GM19395 (cell line): ENCODE measurements around the gene NBPF12.
"Not testable (repeated sequence)": the region's sequence is repeated elsewhere in the genome, so short reads cannot be mapped to it uniquely, and the experiment has no call there.

Experiments
- ATAC-seq: cut with Tn5 transposase; IDR thresholded peaks from one replicate; pipeline ENCODE4 v1.9.1; 2021; ENCODE audit warnings: mild to moderate bottlenecking, moderate library complexity; ENCODE audit not compliant: unreplicated experiment

The NBPF12 gene, protein sequence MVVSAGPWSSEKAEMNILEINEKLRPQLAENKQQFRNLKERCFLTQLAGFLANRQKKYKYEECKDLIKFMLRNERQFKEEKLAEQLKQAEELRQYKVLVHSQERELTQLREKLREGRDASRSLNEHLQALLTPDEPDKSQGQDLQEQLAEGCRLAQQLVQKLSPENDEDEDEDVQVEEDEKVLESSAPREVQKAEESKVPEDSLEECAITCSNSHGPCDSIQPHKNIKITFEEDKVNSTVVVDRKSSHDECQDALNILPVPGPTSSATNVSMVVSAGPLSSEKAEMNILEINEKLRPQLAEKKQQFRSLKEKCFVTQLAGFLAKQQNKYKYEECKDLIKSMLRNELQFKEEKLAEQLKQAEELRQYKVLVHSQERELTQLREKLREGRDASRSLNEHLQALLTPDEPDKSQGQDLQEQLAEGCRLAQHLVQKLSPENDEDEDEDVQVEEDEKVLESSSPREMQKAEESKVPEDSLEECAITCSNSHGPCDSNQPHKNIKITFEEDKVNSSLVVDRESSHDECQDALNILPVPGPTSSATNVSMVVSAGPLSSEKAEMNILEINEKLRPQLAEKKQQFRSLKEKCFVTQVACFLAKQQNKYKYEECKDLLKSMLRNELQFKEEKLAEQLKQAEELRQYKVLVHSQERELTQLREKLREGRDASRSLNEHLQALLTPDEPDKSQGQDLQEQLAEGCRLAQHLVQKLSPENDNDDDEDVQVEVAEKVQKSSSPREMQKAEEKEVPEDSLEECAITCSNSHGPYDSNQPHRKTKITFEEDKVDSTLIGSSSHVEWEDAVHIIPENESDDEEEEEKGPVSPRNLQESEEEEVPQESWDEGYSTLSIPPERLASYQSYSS (N-terminal part only)

DNA sequence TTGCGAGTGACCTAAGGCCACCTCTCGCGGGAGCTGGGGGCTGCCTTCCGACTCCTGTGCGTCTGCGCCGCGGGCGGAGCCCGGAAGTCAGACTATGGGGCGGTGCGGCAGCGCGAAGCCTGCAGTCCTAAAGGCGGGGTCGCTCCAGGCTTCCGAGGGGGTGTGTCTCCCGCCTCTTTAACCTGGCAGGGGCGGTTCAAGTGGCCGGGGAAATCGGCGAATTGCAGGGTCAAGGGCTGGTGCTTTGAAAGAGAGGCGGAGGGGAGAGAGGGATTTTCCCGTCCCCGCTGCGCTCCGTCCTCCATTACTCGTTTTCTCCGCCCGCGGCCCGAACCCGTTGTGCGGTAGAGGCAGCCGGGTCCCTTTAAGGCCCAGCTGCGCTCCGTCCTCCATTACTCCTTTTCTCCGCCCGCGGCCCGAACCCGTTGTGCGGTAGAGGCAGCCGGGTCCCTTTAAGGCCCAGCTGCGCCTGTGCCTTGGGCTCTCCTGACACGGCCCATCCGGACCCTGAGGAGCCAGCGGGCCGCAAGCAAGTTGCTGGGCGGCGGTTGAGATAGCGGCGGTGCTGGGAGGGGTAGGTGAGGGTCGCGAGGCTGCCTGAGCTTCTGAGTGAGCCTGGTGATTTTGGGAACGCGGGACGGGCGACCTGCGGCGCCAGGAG is at the start of gene NBPF12:
NBPF12 (plus strand) TSS at position 83 of the 661 bp plus-strand sequence. CDS start 21,820 bp downstream, outside the sequence.
- peak; percentile 76 for ATAC-seq

DNA sequence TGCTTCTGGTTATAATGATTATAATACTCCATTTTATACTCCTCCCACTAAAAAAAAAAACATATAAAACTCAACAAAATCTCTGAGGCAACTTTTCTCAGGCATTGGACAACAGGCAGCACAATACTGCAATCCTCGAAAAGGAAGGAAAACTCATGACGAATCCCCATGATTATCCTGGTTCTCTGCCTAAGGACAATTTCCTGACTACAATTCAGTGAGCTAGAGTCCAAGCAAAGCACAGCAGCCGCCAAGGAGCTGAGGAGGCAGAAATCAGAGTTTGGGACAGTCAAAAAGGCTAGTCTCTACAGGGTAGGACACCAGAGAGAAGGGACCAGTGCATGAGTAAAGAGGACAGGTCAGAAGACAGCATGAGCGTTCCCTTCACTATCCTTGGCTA is 46.8 kb upstream of the NBPF12 start:
- ATAC-seq, result not testable (repeated sequence)

DNA sequence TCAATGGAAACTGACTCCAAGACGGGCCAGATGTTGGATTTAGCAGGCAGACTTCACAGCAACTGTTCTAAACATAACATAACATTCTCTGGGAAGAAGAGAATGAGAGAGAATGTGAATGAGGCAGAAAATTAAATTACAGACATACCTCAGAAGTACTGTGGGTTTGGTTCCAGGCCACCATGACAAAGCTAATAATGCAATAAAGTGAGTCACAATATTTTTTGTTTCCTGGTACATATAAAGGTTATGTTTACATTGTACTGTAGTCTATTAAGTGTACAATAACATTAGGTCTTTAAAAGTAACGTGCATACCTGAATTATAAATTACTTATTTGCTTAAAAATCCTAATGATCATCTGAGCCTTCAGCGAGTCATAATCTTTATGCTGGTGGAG is 45.8 kb upstream of the NBPF12 start:
- ATAC-seq, result not testable (repeated sequence)

DNA sequence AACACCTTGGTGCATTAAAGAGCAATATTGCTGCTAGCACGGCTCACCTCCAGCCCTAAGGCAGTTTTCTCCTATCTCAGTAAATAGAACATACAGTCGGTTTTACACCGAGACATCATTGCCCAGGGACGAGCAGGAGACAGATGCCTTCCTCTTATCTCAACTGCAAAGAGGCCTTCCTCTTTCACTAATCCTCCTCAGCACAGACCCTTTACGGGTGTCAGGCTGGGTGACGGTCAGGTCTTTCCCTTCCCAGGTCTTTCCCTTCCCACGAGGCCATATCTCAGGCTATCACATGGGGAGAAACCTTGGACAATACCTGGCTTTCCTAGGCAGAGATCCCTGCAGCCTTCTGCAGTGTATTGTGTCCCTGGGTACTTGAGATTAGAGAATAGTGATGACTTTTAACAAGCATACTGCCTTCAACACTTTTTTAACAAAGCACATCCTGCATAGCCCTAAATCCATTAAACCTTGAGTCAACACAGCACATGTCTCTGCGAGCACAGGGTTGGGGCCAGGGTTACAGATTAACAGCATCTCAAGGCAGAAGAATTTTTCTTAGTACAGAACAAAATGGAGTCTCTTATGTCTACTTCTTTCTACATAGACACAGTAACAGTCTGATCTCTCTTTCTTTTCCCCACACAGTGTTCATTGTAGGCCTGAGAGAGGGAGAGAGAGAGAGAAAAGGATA is 30.4 kb upstream of the NBPF12 start:
- ATAC-seq, result not testable (repeated sequence)

DNA sequence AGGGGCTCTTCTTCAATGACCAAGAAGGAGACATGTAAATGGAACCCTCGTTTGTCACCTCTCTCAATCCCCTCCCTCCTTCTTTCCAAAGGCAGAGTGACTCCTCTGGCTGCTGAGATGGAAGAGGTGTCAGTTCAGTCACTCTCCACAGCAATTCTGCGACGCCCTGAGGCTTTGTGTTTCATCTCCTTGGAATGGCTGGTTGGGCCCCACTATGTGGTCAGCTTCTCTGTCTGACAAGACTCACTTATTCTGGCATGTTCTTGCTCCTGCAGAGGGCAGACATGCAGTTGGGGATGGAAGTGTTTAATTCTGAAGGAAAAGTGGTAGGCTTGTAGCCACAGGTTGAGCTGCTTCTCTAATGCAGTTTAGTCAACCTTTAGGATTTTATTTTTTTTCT is 25.1 kb upstream of the NBPF12 start:
- not testable (repeated sequence) for ATAC-seq

DNA sequence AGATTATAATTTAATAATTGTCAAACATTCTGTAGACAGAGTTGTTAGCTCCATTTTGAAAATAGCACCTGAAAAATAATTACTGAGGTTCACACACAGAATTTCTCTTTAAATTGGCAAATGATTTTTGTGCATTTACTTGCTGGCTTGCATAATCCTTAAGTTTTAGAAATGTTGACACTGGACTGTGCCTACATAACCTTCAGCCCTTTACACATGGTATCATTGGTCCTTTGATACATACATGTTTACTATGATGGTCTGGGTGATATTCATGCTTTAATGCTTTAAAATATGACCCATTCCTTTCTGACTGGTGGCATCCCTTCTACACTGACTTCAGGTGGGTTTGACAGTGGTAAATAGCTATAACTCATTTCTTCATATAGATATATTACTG is 17.3 kb upstream of the NBPF12 start:
- ATAC-seq, result not testable (repeated sequence)

DNA sequence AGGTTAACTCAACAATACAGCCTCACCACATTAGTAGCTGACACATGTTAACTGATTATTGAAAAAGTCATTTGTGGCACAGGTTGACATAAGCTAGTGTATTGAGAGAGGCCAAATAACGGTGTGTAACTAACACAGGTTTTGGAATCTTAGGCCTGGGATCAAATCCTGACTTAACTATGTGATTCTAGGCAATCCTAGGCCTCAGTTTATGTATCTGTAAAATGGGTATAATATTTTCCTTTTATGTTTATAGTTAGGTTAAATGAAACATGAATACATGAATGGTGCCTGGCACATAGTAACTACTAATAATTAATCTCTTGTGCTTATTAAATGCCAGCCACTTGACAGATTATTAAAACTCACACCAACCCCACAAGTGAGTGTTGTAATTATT is 15.5 kb upstream of the NBPF12 start:
- not testable (repeated sequence) for ATAC-seq

DNA sequence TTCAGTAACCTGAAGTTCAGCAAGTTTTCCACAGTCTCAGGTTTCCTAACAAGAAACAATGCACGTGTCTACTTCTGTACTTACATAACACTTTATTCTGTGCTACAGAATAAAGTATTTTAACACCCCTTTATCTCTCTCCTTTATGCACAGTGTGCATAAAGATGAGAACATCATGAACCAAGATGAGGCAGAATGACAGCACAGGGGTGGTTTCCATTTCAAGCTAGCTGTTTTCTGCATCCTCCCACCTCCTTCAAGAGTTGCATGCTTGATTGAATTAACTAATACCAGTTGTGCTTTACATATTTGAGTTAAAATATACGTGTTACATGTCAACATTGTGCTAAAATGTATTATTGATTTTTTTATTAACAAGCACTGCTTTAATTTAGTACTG is 14.0 kb upstream of the NBPF12 start:
- ATAC-seq, result not testable (repeated sequence)

DNA sequence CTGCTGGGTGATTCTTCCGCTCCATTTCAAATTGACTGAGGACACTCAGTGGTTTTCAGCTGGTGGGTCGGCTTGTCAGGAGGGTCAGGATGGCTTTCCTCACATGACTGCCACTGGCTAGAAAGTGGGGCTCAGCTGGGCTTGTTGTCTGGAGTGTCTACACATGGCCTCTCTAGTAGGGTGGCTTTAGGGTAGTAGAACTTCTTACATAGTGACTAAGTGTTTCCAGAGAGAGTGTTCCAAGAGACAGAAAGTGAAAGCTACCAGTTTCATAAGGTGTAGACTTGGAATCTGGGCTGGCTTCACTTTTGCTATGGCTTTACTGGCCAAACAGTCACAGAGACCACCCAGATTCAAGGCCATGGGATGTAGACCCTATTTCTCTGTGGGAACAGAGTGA is 11.7 kb upstream of the NBPF12 start:
- not testable (repeated sequence) for ATAC-seq

DNA sequence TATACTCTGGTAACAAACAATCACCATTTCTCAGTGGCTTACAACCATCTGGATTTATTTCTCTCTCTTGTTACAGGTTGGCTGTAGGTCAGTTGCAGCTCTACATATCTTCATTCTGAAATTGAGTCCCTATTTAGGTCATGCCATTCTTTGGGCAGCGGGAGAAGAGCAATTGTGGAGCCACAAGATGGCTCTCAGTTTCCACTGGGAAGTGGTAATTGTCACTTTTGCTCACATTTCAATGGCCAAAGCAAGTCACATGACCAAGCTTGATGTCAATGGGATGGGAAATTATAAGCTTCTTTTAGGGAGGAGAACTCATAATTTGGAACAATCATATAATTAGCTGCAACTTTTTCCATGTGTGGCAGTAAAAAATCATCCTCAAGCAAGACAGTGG is 7.9 kb upstream of the NBPF12 start:
- not testable (repeated sequence) for ATAC-seq

DNA sequence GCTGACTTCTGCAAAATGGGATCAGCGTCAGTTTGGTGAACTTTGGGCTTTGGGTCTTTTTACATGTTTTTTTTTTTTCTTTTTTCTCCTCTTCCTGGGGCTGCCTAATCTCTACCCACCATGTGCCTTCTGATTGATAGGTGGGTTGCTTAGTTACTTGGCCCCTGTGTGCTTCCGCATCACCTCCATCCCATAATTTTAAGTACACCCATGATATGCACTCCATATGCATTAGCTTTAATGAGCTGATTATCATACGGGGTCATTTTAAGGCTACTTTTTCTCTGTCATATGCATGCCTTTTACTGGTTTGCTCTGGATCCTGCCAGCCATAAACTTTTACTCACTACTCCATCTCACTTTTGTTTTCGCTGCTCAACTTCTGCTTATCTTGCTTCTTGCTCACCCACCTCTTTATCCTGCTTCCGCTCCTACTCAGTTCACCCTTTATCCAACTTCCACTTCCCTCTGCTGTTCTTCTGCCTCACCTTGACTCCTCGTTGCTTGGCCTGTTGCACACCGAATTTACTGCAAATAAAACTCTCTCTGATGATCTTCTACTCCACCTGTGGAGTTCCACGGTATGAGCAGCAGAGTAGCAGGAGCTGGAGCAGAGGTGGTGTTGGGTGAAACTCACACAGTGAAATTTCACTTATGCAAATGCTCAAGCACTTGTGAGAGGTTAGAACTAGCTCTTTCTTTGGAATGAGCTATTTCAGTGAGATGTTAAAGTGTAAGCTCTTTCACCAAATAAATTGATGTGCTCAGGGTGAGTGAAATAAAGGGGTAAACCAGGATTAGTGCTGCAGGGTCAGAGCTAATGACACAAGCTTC is 3.5 kb upstream of the NBPF12 start:
- peak; percentile 39 for ATAC-seq

DNA sequence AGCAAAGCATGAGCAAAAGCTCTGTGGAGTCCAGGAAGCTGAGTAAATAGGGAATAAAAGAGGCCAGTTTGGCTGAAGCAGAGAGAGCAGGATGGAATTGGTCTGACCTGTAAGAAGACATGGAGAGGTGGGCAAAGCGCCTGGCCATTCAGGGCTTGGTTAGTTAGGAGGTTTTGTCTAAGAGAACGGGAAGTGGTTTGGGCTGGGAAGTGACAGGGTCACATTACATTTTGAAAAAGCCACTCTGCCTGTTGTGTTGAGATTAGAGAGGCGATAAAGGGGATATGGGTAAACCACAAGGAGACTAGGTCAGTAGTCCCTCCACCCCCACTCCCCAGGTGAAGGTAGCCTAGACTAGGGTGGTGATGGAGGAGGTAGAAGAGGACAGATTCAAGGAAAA is 662 bp upstream of the NBPF12 start:
- not testable (repeated sequence) for ATAC-seq

DNA sequence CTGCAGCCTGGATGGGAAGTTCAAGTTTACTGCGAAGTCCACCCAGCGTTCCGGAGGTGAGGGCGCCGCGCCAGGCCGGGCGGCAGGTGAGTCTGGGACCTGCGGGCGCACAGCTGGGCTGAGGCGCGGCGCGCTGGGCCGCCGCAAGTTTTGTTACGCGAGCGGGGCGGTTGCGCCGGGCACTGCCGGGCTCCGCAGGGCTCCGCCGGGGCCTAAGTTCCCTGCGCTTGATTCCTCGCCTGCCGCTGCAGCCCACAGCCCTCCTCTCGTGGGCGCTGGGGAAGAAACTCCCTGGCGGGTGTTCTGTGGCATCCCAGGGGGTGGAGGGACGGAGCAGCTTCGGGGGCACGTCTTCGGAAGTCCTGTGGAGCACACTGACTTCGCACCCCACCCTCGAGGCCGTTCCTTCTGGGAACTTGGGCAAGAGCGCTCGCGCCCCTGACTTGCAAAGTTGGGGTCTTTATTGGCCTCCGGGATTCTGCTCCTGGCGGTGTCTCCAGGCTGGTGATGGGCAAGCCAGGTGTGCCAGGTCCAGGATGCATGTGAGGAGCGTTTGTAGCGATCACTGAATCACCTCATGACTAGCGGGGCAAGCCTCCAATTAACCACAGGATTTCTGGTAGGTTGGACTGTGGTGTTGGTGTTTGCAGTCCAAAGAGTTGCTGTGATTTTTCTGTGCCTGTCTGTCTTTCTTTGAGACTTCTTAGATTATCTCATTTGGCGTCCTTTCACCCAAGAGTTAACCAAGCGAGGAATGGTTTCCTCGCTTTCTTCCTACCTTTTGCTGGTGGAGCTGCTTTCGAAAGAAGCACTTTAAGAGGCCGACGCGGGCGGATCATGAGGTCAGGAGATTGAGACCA is 1.0 kb downstream of the NBPF12 start:
- peak; percentile 21 for ATAC-seq

DNA sequence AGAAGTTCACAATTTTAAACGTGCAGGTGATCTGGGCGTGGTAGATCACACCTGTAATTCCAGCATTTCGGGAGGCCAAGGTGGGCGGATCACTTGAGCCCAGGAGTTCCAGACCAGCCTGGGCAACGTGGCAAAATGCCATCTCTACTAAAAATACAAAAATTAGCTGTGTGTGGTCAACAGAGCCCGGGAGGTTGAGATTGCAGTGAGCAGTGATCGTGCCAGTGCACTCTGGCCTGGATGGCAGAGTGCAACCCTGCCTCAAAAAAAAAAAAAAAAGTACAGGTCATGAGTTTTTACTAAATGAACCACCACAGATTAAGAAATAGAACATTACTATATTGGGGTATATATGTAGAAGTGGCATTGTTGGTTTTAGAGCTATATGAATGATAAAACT is 2.2 kb downstream of the NBPF12 start:
- ATAC-seq, result not testable (repeated sequence)

DNA sequence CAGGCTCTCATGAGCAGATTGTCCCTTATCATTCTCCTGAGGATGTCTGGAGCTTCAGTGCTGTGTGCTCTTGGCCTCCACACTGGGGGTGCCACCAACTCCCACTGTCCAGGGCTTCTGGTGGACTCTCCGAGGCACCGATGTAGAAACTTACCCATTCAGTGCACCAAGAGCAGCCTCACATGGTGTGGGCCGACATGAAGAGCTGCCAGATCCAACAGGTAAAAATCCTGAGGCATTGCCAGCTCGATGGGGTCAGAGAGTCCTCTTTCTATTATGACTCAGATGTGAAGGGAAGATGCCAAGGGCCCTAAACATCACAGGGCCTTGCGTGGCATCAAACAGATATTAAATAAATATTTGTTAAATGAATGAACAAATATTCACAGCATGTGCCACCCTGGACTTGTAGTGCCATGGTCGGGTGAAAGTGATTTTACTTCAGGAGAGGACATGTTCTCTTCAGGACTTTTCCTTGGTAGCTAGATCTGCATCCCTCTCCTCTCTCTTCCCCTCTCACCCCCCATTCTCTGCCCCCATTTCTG is 5.3 kb downstream of the NBPF12 start:
- not testable (repeated sequence) for ATAC-seq

DNA sequence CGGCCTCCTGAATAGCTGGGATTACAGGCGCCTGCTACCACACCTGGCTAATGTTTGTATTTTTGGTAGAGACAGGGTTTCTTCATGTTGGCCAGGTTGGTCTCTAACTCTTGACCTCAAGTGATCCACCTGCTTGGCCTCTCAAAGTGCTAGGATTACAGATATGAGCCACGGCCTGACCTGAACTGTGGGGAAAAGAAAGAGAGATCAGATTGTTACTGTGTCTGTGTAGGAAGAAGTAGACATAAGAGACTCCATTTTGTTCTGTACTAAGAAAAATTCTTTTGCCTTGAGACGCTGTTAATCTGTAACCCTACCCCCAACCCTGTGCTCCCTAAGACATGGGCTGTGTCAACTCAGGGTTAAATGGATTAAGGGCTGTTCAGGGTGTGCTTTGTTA is 10.0 kb downstream of the NBPF12 start:
- not testable (repeated sequence) for ATAC-seq

DNA sequence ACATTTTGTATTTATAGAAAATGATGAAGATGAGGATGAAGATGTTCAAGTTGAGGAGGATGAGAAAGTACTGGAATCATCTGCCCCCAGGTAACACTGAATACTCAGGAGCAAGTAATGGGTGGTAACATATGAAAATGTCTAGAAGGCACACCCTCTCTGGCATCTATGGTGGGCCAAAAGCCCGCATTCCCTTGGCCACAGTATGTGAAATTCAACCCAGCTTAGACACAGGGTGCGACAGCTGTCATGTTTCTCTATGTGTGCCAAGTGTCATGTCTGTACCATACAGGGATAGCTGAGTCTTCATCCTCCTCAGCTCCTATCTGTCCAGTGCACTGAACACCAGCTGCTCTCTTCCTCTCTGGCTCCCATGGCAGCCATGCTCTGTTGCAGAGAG is 26.2 kb downstream of the NBPF12 start:
- ATAC-seq, result not testable (repeated sequence)

DNA sequence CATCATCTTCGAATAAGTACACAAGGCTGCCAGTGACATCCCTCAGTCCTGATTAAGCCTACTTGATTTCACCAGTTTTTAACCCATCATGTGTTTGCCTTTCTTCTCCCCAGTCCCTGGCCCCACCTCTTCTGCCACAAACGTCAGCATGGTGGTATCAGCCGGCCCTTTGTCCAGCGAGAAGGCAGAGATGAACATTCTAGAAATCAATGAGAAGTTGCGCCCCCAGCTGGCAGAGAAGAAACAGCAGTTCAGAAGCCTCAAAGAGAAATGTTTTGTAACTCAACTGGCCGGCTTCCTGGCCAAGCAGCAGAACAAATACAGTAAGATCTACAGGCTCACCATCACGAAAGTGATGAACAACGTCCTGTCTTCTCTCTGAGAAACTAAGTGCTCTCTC is 28.2 kb downstream of the NBPF12 start:
- not testable (repeated sequence) for ATAC-seq
